GM12875 (cell line): Measurements from ENCODE around the gene FMO4.
"Not testable (repeated sequence)": the region's sequence is repeated elsewhere in the genome, so short reads cannot be mapped to it uniquely, and the experiment has no call there.

Experiments used
- H3K4me3 ChIP-seq: one replicate; pipeline ENCODE4 v1.5.1; 2011; ENCODE audit warnings: low read depth, low read length, control low read depth
- CTCF ChIP-seq: IDR thresholded peaks from 2 replicates; pipeline ENCODE4 v1.5.1; 2011; ENCODE audit warnings: low read depth, mild to moderate bottlenecking, control low read depth, inconsistent platforms, low read length, moderate library complexity, borderline replicate concordance; ENCODE audit not compliant: insufficient read depth

FMO4 gene

GRCh38 chr1:171367436-171367835 is 53.5 kb downstream of the FMO4 start:
- H3K4me3 ChIP-seq, result no peak overlapping the region
- TF ChIP-seq CTCF, result no peak

- H3K4me3 ChIP-seq, result no peak overlapping the region
- TF ChIP-seq CTCF, result no peak
These were observed 58.6 kb downstream of the FMO4 start for GRCh38 chr1:171372418-171373084.

GRCh38 chr1:171373357-171374122 is 59.6 kb downstream of the FMO4 start:
- H3K4me3 ChIP-seq, result not testable (repeated sequence)

GRCh38 chr1:171379846-171380245 is 65.9 kb downstream of the FMO4 start:
- TF ChIP-seq CTCF, result no peak

GRCh38 chr1:171381866-171382210 is 67.9 kb downstream of the FMO4 start:
- no peak overlapping the region for H3K4me3 ChIP-seq
- TF ChIP-seq CTCF, result no peak

More at GRCh38 chr1:171379846-171380245, 65.9 kb downstream of the FMO4 start:
- no peak overlapping the region for H3K4me3 ChIP-seq

GRCh38 chr1:171384496-171384895 is 70.5 kb downstream of the FMO4 start:
- H3K4me3 ChIP-seq, result no peak overlapping the region
- no peak for TF ChIP-seq CTCF

- H3K4me3 ChIP-seq, result no peak overlapping the region
- TF ChIP-seq CTCF, result no peak
These were observed 75.2 kb downstream of the FMO4 start for GRCh38 chr1:171389171-171389570.

GRCh38 chr1:171390740-171391139 is 76.8 kb downstream of the FMO4 start:
- H3K4me3 ChIP-seq, result not testable (repeated sequence)
